NCI-H524 (cell line): ENCODE results near the gene SPSB4.
"Not testable (repeated sequence)": the region's sequence is repeated elsewhere in the genome, so short reads cannot be mapped to it uniquely, and the experiment has no call there.

Experiments
- DNase-seq, 2 experiments: peaks; one replicate each; lab custom pipeline; 2025; lab: John Stamatoyannopoulos, UW

The SPSB4 gene

DNA sequence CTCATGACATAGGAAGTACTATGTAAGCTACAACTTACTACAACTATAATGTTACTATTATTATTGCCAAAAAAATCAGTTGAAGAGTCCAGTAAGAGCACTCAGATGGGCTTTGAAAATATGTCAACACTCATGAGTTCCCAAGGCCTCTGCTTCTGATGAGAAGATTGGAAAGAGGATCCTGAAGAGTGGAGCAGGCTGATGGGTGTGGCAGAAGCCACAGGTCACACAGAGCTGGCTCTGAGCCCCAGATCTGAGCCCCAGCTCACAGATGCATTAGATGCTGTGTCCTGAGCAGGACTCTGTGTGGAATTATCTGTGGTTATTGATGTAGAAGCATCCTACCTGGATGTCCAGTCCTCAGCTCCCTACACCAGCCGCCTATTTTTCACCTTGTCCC, 65.6 kb downstream of the SPSB4 start:
- DNase-seq = no peak

DNA sequence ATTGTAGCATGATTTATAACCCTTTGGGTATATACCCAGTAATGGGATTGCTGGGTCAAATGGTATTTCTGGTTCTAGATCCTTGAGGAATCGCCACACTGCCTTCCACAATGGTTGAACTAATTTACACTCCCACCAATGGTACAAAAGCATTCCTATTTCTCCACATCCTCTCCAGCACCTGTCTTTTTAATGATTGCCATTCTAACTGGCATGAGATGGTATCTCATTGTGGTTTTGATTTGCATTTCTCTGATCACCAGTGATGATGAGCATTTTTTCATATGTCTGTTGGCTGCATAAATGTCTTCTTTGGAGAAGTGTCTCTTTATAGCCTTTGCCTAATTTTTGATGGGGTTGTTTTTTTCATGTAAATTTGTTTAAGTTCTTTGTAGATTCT, 66.8 kb downstream of the SPSB4 start:
- DNase-seq = not testable (repeated sequence)

DNA sequence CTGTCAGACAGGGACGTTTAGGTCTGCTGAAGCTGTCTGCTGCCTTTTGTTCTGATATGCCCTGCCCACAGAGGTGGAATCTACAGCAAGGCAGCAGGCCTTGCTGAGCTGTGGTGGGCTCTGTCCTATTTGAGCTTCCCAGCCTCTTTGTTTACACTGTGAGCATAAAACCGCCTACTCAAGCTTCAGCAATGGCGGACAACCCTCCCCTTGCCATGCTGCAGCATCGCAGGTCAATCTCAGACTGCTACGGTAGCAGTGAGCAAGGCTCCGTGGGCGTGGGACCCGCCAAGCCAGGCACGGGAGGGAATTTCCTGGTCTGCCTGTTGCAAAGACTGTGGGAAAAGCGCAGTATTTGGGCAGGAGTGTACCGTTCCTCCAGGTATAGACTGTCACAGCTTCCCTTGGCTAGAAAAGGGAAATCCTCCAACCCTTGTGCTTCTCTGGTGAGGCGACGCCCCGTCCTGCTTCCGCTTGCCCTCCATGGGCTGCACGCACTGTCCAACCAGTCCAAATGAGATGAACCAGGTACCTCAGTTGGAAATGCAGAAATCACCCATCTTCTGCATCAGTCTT, 71.4 kb downstream of the SPSB4 start:
- DNase-seq = no peak

GRCh38 chr3:141123677-141124410, 72.7 kb downstream of the SPSB4 start:
- DNase-seq = no peak

DNA sequence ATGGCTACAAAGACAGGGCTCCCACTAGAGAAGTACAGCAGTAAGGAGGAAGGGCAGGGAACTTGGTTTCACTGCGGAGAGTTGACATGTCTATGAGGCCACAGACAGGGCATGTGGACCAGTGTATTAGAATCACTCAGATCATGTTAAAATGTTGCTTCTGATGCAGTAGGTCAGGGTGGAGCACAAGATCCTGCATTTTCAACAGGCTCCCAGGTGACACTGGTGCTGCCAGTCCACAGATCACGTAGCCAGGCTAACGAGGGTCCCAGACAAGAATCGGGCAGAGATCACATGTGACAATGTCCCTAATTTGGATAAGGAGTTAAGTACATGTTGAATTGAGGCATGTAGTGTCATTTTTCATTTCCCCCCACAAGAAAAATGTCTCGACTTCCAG, 73.6 kb downstream of the SPSB4 start:
- no peak for DNase-seq

DNA sequence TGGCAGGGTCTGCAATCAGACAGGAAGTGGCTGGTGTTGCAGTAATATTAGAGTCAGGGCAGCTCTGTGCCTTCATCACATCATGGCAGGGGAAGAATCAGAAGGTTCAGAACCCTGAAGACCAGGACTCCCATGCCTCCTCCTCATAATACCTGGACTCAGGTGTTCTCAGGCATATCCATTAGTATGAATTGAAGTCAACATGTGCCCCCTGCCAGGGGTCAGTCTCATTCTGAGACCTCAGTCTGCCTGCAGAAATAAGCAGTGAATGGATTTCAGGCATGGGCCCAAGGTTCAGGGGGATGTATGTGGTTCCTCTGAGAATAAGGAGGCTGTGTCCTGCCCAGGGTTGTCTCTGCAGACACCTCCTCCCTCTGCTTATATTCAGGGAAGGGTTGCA, 74.2 kb downstream of the SPSB4 start:
- DNase-seq = no peak

DNA sequence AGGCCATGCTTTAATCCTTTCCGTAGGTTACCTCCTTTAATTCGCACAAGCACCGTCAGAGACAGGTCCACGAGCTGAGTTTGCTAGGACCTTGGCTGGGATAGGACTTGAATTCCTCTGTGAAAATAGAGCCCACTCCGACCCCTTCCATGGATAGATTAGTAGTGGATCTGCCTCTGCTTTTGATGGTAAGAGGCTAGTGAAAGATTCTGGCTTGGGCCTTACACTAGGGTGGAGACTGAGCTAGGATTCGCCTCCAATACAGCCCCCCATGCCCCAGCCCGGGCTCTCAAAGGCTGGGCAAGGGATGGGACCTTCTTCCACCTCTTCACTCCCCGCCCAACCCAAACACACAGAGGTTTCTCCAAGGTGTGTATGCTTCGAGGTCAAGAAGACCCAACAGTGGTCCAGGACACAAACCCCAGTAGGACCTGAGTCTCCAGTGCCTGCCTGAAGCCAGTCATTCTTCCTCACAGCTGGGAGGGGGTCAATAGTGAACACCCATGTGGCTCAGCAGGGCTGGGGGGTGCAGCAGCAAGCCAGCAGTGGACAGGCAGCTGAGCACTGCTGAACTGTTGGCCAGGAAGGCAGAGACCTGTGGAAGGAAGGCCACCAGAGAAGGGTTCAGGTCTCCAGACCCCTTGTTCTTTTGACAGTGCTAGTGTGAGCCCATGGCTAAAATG, 75.7 kb downstream of the SPSB4 start:
- DNase-seq = no peak

- peak in 1 of 2 experiments; percentile 16 for DNase-seq
Measured at GRCh38 chr3:141127344-141128125, 76.4 kb downstream of the SPSB4 start.

GRCh38 chr3:141128126-141128777, 77.1 kb downstream of the SPSB4 start:
- no peak for DNase-seq

DNA sequence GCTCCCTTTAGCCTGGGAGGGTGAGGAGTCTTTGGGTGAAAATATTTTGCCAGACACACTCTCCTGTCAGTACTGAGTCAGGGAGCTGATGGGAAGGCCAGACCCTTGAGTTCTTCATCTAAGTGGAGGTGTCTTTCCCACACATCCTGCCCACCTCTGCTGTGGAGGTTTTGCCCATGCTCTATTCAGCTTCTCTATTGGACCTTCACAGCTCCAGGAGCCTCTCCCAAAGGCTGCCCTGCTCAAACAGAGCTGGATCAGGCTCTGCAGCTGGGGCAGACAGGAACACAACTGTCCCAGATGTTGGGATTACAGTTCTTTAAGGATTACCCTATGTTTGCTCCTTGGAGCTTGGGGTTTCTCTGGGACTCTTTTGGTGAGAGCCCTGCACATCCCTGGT, 77.9 kb downstream of the SPSB4 start:
- peak in 1 of 2 experiments; percentile 24 for DNase-seq

- DNase-seq = peak; percentile 95 to 98
Measured at GRCh38 chr3:141129541-141130011, 78.4 kb downstream of the SPSB4 start.

GRCh38 chr3:141143517-141143916, 92.4 kb downstream of the SPSB4 start:
- no peak for DNase-seq

- no peak for DNase-seq
Measured at GRCh38 chr3:141146979-141147470, 95.9 kb downstream of the SPSB4 start.

- DNase-seq = no peak
Measured at GRCh38 chr3:141147657-141148056, 96.5 kb downstream of the SPSB4 start.

DNA sequence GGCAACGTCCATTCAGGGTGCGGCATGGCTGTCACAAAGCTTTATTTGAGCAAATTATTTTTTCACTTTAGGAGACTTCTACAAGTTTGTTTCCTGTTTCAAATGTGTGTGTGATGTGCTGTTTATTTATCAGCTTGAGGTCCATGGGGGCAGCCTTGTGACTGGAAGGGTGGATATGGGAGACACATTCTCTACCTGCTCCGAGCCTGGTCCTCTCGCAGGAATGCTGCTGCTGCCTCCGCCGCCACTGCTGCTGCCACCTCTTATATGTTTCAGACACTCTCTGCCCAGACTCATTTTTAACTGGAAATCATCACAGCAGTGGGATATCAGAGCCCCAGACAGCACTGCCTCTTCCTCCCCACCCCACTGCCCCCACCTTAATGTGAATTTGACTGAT, 97.0 kb downstream of the SPSB4 start:
- DNase-seq = no peak

- DNase-seq = no peak
Measured at GRCh38 chr3:141148770-141149169, 97.6 kb downstream of the SPSB4 start.

GRCh38 chr3:141150081-141150830, 99.1 kb downstream of the SPSB4 start:
- DNase-seq = peak in 1 of 2 experiments; percentile 17

GRCh38 chr3:141150931-141151330, 99.8 kb downstream of the SPSB4 start:
- DNase-seq = no peak

DNA sequence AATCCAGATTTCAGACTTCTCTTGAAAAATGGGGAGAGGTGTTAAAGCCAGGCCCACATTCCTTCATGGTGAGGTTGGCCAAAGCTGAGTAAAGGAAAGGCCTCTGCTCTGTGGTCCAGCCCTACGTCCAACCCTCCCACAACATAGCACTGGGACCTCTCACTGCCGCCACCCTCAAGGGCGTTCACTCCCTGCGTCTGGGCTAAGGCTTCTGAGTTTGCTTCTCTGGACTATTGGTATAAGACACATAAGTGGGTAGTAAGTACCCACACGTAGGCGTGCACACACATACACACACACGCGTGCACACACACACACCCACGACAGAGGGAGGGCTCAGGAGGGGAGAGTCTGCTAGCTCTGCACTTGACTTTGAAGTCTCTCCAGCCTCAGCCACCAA, 100.3 kb downstream of the SPSB4 start:
- DNase-seq = no peak

- DNase-seq = no peak
Measured at GRCh38 chr3:141152130-141152529, 101.0 kb downstream of the SPSB4 start.
